DND-41 (cell line): ENCODE data around the gene SMLR1.

Experiments used
- CTCF ChIP-seq: IDR thresholded peaks from 2 replicates; pipeline ENCODE4 v1.5.1; 2012; ENCODE audit warnings: borderline replicate concordance, low read length, moderate library complexity, mild to moderate bottlenecking; ENCODE audit not compliant: poor library complexity, severe bottlenecking; ENCODE audit errors: extremely low read depth
- EZH2 ChIP-seq: IDR thresholded peaks from 3 replicates; pipeline ENCODE4 v1.6.1; 2012; ENCODE audit warnings: borderline replicate concordance, low read depth, mild to moderate bottlenecking, moderate library complexity, low read length, inconsistent platforms; ENCODE audit not compliant: severe bottlenecking

DNA sequence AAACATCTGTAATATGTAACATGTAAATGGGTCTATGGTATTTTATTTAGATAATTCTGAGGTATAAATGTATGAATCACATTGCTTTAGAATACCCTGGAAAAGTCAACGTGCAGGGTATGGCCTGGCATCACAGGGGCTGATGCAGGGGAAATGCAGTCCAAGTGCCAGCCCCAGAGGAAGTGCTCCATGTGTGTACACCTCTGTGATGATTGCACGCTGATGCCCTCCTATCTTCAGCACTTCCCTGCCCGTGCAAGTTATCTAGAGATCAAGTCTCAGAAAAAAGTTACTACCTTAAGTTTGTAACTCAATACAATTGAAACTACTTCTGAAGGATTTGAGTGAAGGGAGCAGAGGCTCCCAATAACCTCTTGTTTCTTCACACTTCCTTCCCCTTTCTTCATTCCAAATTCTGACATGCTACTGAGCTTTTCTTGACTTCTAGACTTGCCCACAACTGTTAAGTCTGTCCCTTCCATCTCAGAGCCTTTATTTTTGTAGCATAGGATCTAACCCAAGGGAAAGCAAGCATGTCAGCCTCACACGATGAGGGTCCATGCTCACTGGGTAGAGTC is 2.2 kb downstream of the SMLR1 start:
- no peak for TF ChIP-seq CTCF
- TF ChIP-seq EZH2, result no peak
